Measurements from ENCODE around the gene TMEM132C.

Gene TMEM132C

GRCh38 chr12:128557231-128557630 lies 290.3 kb downstream of the TMEM132C start:
- no peak for TF ChIP-seq ZFX (IDR thresholded peaks at IDR 0.05; ENCODE audit: borderline replicate concordance)
- no peak for TF ChIP-seq CTCF (IDR thresholded peaks at IDR 0.05)
- H3K27ac ChIP-seq, result no peak overlapping the region

GRCh38 chr12:128564956-128565355 lies 298.0 kb downstream of the TMEM132C start:
- TF ChIP-seq CTCF (IDR thresholded peaks at IDR 0.05) (no peak), ZFX (IDR thresholded peaks at IDR 0.05; ENCODE audit: borderline replicate concordance) (no peak)

GRCh38 chr12:128567730-128568129 lies 300.8 kb downstream of the TMEM132C start:
- no peak for TF ChIP-seq ZFX (IDR thresholded peaks at IDR 0.05; ENCODE audit: borderline replicate concordance)

More at GRCh38 chr12:128564956-128565355, 298.0 kb downstream of the TMEM132C start:
- no peak overlapping the region for H3K27ac ChIP-seq

GRCh38 chr12:128570191-128571065 lies 303.5 kb downstream of the TMEM132C start:
- TF ChIP-seq ZFX (IDR thresholded peaks at IDR 0.05; ENCODE audit: borderline replicate concordance) (no peak), CTCF (IDR thresholded peaks at IDR 0.05) (no peak)
- H3K27ac ChIP-seq, result no peak overlapping the region

More at GRCh38 chr12:128567730-128568129, 300.8 kb downstream of the TMEM132C start:
- H3K27ac ChIP-seq, result no peak overlapping the region

- TF ChIP-seq CTCF (IDR thresholded peaks at IDR 0.05) (no peak), ZFX (IDR thresholded peaks at IDR 0.05; ENCODE audit: borderline replicate concordance) (no peak)
Observed at GRCh38 chr12:128571906-128572810, 305.2 kb downstream of the TMEM132C start.

GRCh38 chr12:128573907-128574306 lies 306.9 kb downstream of the TMEM132C start:
- no peak overlapping the region for H3K27ac ChIP-seq
- TF ChIP-seq ZFX (IDR thresholded peaks at IDR 0.05; ENCODE audit: borderline replicate concordance) (no peak), CTCF (IDR thresholded peaks at IDR 0.05) (no peak)

More at GRCh38 chr12:128571906-128572810, 305.2 kb downstream of the TMEM132C start:
- no peak overlapping the region for H3K27ac ChIP-seq

- H3K27ac ChIP-seq, result no peak overlapping the region
- TF ChIP-seq CTCF (IDR thresholded peaks at IDR 0.05) (no peak), ZFX (IDR thresholded peaks at IDR 0.05; ENCODE audit: borderline replicate concordance) (no peak)
Observed at GRCh38 chr12:128578045-128578444, 311.1 kb downstream of the TMEM132C start.
